HCT116 (cell line): ENCODE measurements around the gene PERCC1.

ENCODE experiments used
- EGR1 ChIP-seq: IDR thresholded peaks from 2 replicates; pipeline ENCODE4 v1.6.1; 2012; ENCODE audit warnings: low read depth
- RAD21 ChIP-seq: IDR thresholded peaks from 2 replicates; pipeline ENCODE4 v1.6.1; 2012; ENCODE audit warnings: low read depth, mild to moderate bottlenecking

- no peak for TF ChIP-seq RAD21
- no peak for TF ChIP-seq EGR1
Observed at GRCh38 chr16:1403733-1404132, 27.1 kb upstream of the PERCC1 start.
